T-helper 1 cell treated with Interleukin-12 subunit alpha and Interleukin-12 subunit beta and Interleukin-4 antibody, amounts not matched to agents 30 μg/mL and 1 μg/mL, for 36 hours (primary cell): ENCODE results near the gene RTTN.

Experiments
- H3K27ac Mint-ChIP-seq: one replicate; pipeline ENCODE4 v1.8.0; 2021; ENCODE audit warnings: mild to moderate bottlenecking, mixed read lengths
- H3K27me3 Mint-ChIP-seq: one replicate; pipeline ENCODE4 v1.8.0; 2021; ENCODE audit warnings: low read depth, mixed read lengths
- H3K36me3 Mint-ChIP-seq: one replicate; pipeline ENCODE4 v1.8.0; 2021; ENCODE audit warnings: low read depth, mixed read lengths
- H3K4me1 Mint-ChIP-seq: one replicate; pipeline ENCODE4 v1.8.0; 2021; ENCODE audit warnings: low read depth, mixed read lengths
- H3K4me3 Mint-ChIP-seq: one replicate; pipeline ENCODE4 v1.8.0; 2021; ENCODE audit warnings: mild to moderate bottlenecking, moderate library complexity, mixed read lengths
- H3K9me3 Mint-ChIP-seq: one replicate; pipeline ENCODE4 v1.8.0; 2021; ENCODE audit warnings: mixed read lengths

Gene RTTN

DNA sequence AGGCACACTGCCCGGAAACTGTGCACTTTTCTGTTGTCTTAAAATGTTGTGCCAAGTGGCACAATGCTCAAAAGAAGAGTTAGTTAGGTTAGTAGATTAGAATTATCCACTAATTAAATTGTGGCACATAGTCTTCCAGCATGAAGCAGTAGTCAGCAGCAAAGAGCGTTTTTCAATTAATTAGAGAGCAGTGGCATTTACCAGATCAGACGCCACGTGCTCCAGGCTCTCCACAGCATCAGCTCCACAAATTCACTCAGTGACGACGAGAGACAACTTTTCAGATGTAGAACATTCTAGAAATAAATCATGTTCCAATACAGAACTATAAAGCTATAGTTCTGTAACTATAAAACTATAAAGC is 16.4 kb upstream of the RTTN start:
- Mint-ChIP-seq H3K4me3 (no peak overlapping the region), H3K27me3 (peaks cover 35% of the 10 kb centered on the region), H3K4me1 (no peaks in the 10 kb centered on the region), H3K27ac (no peak overlapping the region), H3K9me3 (peaks cover 3% of the 10 kb centered on the region), H3K36me3 (no peaks in the 10 kb centered on the region)

- Mint-ChIP-seq H3K27me3 (peaks cover 39% of the 10 kb centered on the region), H3K9me3 (no peaks in the 10 kb centered on the region), H3K27ac (no peak overlapping the region), H3K4me3 (no peak overlapping the region), H3K36me3 (no peaks in the 10 kb centered on the region), H3K4me1 (no peaks in the 10 kb centered on the region)
Measured at GRCh38 chr18:70221156-70221914, 15.8 kb upstream of the RTTN start.

- Mint-ChIP-seq H3K4me3 (no peak overlapping the region), H3K27ac (no peak overlapping the region), H3K9me3 (no peaks in the 10 kb centered on the region), H3K27me3 (peaks cover 39% of the 10 kb centered on the region), H3K4me1 (no peaks in the 10 kb centered on the region), H3K36me3 (no peaks in the 10 kb centered on the region)
Measured at GRCh38 chr18:70220628-70221027, 15.1 kb upstream of the RTTN start.

DNA sequence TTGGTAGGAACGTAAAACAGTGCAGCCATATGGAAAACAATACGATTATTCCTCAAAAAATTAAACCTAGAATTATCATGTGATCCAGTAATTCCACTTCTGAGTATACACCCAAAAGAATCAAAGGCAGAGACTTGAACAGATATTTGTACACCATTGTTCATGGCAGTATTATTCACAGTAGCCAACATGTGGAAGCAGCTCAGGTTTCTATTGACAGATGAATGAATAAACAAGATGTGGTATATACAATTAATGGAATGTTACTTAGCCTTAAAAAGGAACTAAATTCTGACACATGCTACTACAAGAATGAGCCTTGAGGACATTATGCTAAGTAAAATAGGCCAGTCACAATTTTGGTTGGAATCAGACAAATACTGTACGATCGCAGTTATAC is 14.2 kb upstream of the RTTN start:
- H3K27me3 Mint-ChIP-seq, result peaks cover 40% of the 10 kb centered on the region
- H3K4me3 Mint-ChIP-seq, result no peak overlapping the region
- no peaks in the 10 kb centered on the region for H3K4me1 Mint-ChIP-seq
- no peaks in the 10 kb centered on the region for H3K36me3 Mint-ChIP-seq
- no peaks in the 10 kb centered on the region for H3K9me3 Mint-ChIP-seq
- no peak overlapping the region for H3K27ac Mint-ChIP-seq

GRCh38 chr18:70216788-70217187 is 11.3 kb upstream of the RTTN start:
- H3K36me3 Mint-ChIP-seq, result no peaks in the 10 kb centered on the region
- peaks cover 50% of the 10 kb centered on the region for H3K27me3 Mint-ChIP-seq
- H3K4me3 Mint-ChIP-seq, result no peak overlapping the region
- H3K27ac Mint-ChIP-seq, result no peak overlapping the region
- no peaks in the 10 kb centered on the region for H3K4me1 Mint-ChIP-seq
- H3K9me3 Mint-ChIP-seq, result no peaks in the 10 kb centered on the region

DNA sequence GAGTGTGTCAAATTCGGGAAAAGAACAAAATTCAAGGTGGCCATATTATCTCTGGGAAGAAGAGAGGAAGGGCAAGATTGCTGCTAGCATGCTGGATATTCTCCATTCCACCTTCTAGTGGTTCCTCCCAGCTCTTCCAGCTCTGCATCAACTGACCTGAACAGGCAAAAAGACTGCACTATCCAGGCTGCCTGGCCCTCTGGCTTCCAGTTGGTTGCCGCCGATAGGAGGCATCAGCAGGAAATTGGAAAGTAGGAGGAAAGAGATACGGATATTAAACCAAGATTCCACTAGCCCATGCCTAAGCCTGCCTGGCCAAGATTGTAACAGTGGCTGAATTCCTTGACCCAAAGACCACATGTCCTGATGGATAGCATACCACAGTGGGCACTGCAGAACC is 1.7 kb upstream of the RTTN start:
- peaks cover 20% of the 10 kb centered on the region for H3K27me3 Mint-ChIP-seq

DNA sequence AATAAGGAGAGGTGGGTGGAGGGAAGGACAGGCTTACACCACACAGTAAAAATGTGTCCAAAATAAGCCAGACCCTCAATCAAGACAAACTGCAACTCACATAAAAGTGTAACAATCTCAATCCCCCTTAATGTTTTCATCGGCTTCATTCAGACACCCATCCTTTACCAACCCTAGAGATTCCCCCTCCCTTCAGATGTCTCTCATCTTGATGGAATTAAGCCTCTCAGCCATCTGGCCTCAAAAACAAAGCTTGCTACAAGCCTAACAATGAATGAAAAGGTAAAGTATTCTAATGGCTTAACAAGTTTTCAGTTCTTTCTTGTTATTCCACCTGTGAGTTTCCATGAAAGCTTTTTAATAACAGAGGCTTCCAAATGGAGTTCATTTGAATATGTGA is 5.2 kb downstream of the RTTN start:
- H3K4me3 Mint-ChIP-seq, result no peak overlapping the region
- H3K4me1 Mint-ChIP-seq, result peaks cover 21% of the 10 kb centered on the region
- peaks cover 28% of the 10 kb centered on the region for H3K36me3 Mint-ChIP-seq
- H3K27ac Mint-ChIP-seq, result no peak overlapping the region
- no peaks in the 10 kb centered on the region for H3K27me3 Mint-ChIP-seq
- H3K9me3 Mint-ChIP-seq, result no peaks in the 10 kb centered on the region

More for the DNA sequence above, 1.7 kb upstream of the RTTN start:
- Mint-ChIP-seq H3K27ac (no peak overlapping the region), H3K9me3 (no peaks in the 10 kb centered on the region), H3K36me3 (peaks cover 2% of the 10 kb centered on the region), H3K4me1 (peaks cover 22% of the 10 kb centered on the region), H3K4me3 (no peak overlapping the region)

- no peak overlapping the region for H3K27ac Mint-ChIP-seq
- no peaks in the 10 kb centered on the region for H3K9me3 Mint-ChIP-seq
- H3K27me3 Mint-ChIP-seq, result no peaks in the 10 kb centered on the region
- H3K4me3 Mint-ChIP-seq, result no peak overlapping the region
- H3K4me1 Mint-ChIP-seq, result peaks cover 17% of the 10 kb centered on the region
- H3K36me3 Mint-ChIP-seq, result peaks cover 36% of the 10 kb centered on the region
Measured at GRCh38 chr18:70197844-70198243, 7.6 kb downstream of the RTTN start.

- Mint-ChIP-seq H3K4me3 (no peak overlapping the region), H3K9me3 (no peaks in the 10 kb centered on the region), H3K36me3 (peaks cover 35% of the 10 kb centered on the region), H3K4me1 (peaks cover 13% of the 10 kb centered on the region), H3K27me3 (no peaks in the 10 kb centered on the region), H3K27ac (no peak overlapping the region)
Measured at GRCh38 chr18:70197026-70197425, 8.5 kb downstream of the RTTN start.

DNA sequence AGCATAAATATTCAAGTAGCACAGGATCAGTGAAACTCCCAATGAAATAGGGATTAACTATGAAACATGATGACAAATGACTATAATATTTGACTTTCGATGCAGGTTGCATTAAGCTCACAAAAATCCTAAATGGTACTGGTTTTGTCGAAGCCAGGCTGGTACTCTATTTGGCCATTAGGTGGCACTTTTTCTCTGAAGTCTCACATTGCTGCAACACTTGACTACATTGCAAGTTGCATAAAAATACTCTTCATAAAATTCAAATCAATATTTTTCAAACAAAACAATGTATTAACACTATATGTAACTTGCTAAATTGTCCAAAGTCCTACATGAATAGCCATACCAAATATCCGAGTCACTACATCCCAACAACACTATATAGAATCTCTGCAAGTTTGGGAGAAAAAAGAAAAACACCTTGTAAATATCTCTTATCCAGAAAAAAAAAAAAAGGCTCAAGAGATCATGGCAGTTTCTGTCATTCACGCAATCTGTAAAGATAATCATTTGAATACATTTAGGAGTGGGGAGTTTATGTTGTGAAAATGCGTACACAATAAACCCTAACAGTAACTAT is 9.5 kb downstream of the RTTN start:
- H3K36me3 Mint-ChIP-seq, result peaks cover 34% of the 10 kb centered on the region
- no peak overlapping the region for H3K27ac Mint-ChIP-seq
- no peak overlapping the region for H3K4me3 Mint-ChIP-seq
- no peaks in the 10 kb centered on the region for H3K27me3 Mint-ChIP-seq
- no peaks in the 10 kb centered on the region for H3K9me3 Mint-ChIP-seq
- H3K4me1 Mint-ChIP-seq, result peaks cover 13% of the 10 kb centered on the region

DNA sequence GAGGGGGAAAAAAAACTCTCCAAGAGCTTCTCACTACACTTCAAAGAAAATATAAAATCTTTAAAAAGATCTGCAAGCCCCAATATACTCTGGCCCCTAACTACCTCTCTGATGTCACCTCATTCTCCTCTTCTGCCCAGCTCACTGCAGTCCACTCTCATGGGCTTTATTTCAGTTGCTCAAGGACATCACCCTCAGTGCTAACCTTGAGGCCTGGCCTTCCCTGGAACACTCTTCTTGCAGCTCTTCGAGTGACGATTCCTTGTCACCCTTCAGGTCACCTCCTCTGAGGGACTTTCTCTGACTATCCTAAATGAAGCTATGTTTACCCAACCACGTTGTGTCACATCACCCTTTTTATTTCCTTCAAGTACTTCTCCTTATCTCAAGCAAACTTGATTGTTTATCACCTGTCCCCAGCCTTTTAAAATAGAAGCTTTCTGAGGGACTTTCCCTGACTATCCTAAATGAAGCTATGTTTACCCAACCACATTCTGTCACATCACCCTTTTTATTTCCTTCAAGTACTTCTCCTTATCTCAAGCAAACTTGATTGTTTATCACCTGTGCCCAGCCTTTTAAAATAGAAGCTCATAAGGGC is 10.4 kb downstream of the RTTN start:
- Mint-ChIP-seq H3K36me3 (peaks cover 37% of the 10 kb centered on the region), H3K27ac (peak overlapping the region; percentile 64), H3K9me3 (no peaks in the 10 kb centered on the region), H3K4me1 (peaks cover 13% of the 10 kb centered on the region), H3K4me3 (no peak overlapping the region), H3K27me3 (no peaks in the 10 kb centered on the region)

DNA sequence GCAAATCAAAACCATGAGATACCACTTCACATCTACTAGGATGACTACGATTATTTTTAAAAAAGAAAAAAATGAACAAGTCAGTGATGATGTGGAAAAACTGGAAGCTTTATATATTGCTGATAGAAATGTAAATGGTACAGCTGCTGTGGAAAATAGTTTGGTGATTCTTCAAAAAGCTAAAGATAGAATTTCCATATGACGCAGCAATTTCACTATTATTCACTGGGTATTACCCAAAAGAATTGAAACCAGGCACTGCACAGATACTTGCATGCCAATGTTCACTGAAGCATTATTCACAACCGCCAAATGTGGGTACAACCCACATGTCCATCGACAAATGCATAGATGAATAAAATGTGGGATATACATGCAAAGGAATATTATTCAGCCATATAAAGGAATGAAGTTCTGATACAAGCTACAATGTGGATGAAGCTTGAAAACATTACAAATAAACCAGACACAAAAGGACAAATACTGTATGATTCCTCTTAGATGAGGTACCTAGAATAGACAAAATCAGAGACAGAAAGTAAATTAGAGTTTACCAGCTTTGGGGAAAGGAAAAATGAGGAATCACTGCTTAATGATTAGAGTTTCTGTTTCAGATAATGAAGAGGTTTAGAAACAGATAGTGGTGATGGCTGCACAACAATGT is 11.1 kb downstream of the RTTN start:
- H3K27ac Mint-ChIP-seq, result peak overlapping the region; percentile 58
- no peaks in the 10 kb centered on the region for H3K9me3 Mint-ChIP-seq
- H3K4me3 Mint-ChIP-seq, result no peak overlapping the region
- peaks cover 13% of the 10 kb centered on the region for H3K4me1 Mint-ChIP-seq
- peaks cover 39% of the 10 kb centered on the region for H3K36me3 Mint-ChIP-seq
- H3K27me3 Mint-ChIP-seq, result no peaks in the 10 kb centered on the region

DNA sequence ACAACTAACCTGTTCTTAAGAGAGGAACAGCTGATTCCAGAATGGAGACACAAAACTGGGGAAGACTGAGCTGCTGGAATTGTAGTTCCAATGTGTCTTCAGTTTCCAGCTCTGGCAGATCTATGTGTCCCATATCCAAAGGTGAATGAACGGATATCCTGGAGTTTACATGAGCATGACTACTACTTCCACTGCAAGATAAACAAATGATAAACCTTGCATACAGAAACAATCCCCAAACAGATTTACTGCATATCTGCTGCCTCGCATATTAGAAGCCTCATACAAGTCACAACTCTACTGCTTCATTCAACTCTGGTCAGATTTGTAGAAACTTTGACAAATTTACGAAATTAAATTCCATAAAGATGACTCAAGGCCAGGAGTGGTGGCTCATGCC is 15.0 kb downstream of the RTTN start:
- Mint-ChIP-seq H3K9me3 (no peaks in the 10 kb centered on the region), H3K36me3 (peaks cover 37% of the 10 kb centered on the region), H3K4me3 (no peak overlapping the region), H3K27ac (no peak overlapping the region), H3K4me1 (peaks cover 10% of the 10 kb centered on the region), H3K27me3 (no peaks in the 10 kb centered on the region)

DNA sequence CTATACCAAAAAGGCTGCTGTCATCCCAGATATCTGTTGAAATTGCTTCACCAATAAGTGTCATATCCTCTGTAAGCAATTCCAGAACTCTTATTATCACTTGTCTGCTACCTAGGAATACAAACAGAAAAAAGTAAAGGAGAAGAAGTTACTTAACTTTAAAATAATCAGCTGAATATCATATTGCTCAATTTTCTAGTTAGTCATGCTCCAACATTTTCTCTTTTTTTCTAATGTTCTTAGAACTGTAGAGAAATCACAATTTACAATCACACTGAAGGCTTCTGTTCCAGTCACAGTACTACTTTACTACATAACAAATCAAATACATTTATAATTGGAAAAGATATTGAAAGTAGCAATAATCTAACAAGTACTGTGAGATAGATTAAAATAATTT is 17.4 kb downstream of the RTTN start:
- Mint-ChIP-seq H3K27ac (no peak overlapping the region), H3K4me3 (no peak overlapping the region), H3K4me1 (peaks cover 8% of the 10 kb centered on the region), H3K9me3 (no peaks in the 10 kb centered on the region), H3K36me3 (peaks cover 42% of the 10 kb centered on the region), H3K27me3 (no peaks in the 10 kb centered on the region)

DNA sequence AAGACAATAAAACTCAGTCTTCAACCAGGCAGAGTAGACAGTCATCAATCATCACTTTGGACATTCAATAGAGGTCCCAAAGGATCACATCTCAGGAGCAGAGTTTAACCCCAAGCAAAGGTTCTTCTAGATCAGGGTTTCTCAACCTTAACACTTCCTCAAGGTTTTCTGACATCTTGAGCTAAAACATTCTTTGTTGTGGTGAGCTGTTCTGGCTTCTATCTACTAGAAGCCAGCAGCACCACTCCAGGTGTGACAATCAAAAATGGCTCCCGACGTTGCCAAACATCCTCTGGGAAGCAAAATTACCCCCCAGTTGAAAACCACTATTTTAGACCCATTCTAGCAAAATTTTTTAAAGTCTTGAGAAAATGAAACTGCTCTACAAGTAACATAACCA is 22.0 kb downstream of the RTTN start:
- no peak overlapping the region for H3K4me3 Mint-ChIP-seq

More for the DNA sequence above, 22.0 kb downstream of the RTTN start:
- H3K9me3 Mint-ChIP-seq, result no peaks in the 10 kb centered on the region
- no peak overlapping the region for H3K27ac Mint-ChIP-seq
- peaks cover 34% of the 10 kb centered on the region for H3K36me3 Mint-ChIP-seq
- H3K27me3 Mint-ChIP-seq, result no peaks in the 10 kb centered on the region
- peaks cover 9% of the 10 kb centered on the region for H3K4me1 Mint-ChIP-seq
